CD4-positive, alpha-beta T cell (primary cell): ENCODE measurements around the gene BPHL. TPM values are rescaled to one million over a fixed set of nuclear protein-coding genes. Genes with fewer than 3 reads are reported as not detected.
"Not testable (repeated sequence)": the region's sequence is repeated elsewhere in the genome, so short reads cannot be mapped to it uniquely, and the experiment has no call there.

Experiments used
- ATAC-seq: fragments of 200-7000 bp; cut with Tn5 transposase; one replicate; pipeline ENCODE4 v1.10.0; 2022; ENCODE audit warnings: mild to moderate bottlenecking; ENCODE audit not compliant: poor library complexity
- CTCF ChIA-PET: fragments of 350-600 bp; sonication (Branson Sonifier 250); formaldehyde crosslinking; loops from one replicate; lab custom pipeline; 2021; ENCODE audit warnings: antibody characterized with exemption, inconsistent platforms; lab: Charles Lee
- POLR2A ChIA-PET: fragments of 350-600 bp; sonication (Branson Sonifier 250); formaldehyde crosslinking; loops from one replicate; lab custom pipeline; 2021; ENCODE audit warnings: antibody characterized with exemption, inconsistent platforms; lab: Charles Lee
- DNase-seq, 14 experiments: peaks; one replicate each; pipeline ENCODE4 v3.0.0-alpha.2; 2013 to 2020; ENCODE audit warnings: mixed read lengths in 2 of 14
- H3K27ac ChIP-seq, 2 donors: one replicate each; pipeline versions ENCODE4 v1.5.1 to v1.7.0; 2013; ENCODE audit warnings: low read length in 2 of 2, low read depth in 1 of 2, mild to moderate bottlenecking in 1 of 2
- H3K27me3 ChIP-seq, 2 experiments: 1 replicate in 1 of 2; 2 replicates in 1 of 2; pipeline versions ENCODE4 v1.6.1 to v1.7.0; 2013; ENCODE audit warnings: low read length in 2 of 2, control low read depth in 1 of 2, mild to moderate bottlenecking in 1 of 2, moderate library complexity in 1 of 2; ENCODE audit not compliant: insufficient read depth in 2 of 2, control insufficient read depth in 1 of 2
- H3K36me3 ChIP-seq: one replicate; pipeline ENCODE4 v1.6.1; 2013; ENCODE audit warnings: low read length, control low read depth; ENCODE audit not compliant: insufficient read depth
- H3K4me1 ChIP-seq: one replicate; pipeline ENCODE4 v1.6.1; 2013; ENCODE audit warnings: low read length, control low read depth; ENCODE audit not compliant: insufficient read depth
- H3K4me3 ChIP-seq: one replicate; pipeline ENCODE4 v1.5.1; 2013; ENCODE audit warnings: mild to moderate bottlenecking, low read length, moderate library complexity
- H3K9me3 ChIP-seq, 2 experiments: 1 replicate in 1 of 2; 2 replicates in 1 of 2; pipeline versions ENCODE4 v1.6.1 to v1.7.0; 2013; ENCODE audit warnings: low read length in 2 of 2, mild to moderate bottlenecking in 2 of 2, control low read depth in 1 of 2, moderate library complexity in 1 of 2; ENCODE audit not compliant: control insufficient read depth in 1 of 2, insufficient read depth in 1 of 2
- H3K27ac Mint-ChIP-seq: one replicate; pipeline ENCODE4 v1.8.0; 2020; ENCODE audit warnings: mixed read lengths
- H3K27me3 Mint-ChIP-seq: one replicate; pipeline ENCODE4 v1.8.0; 2021; ENCODE audit warnings: mixed read lengths
- H3K36me3 Mint-ChIP-seq: one replicate; pipeline ENCODE4 v1.8.0; 2021; ENCODE audit warnings: low read depth, mixed read lengths
- H3K4me1 Mint-ChIP-seq: one replicate; pipeline ENCODE4 v1.8.0; 2021; ENCODE audit warnings: low read depth, mixed read lengths
- H3K4me3 Mint-ChIP-seq: one replicate; pipeline ENCODE4 v1.8.0; 2020; ENCODE audit warnings: mild to moderate bottlenecking, mixed read lengths
- H3K9me3 Mint-ChIP-seq: one replicate; pipeline ENCODE4 v1.8.0; 2020; ENCODE audit warnings: mixed read lengths
- intact Hi-C, 2 experiments: fragments of 100-400 bp; cut with DNase I in 1 of 2; cut with micrococcal nuclease in 1 of 2; formaldehyde crosslinking; loops; one replicate each; pipeline versions ENCODE4 v1.15.1 to v1.9.0; 2023 to 2025; cut with DNase I, micrococcal nuclease
- total RNA-seq, 174 experiments: library from RNA in 2 of 174; stranded (reverse) in 2 of 174; gene quantifications; one replicate each; pipeline ENCODE4 v1.2.3 and lab custom pipeline; 2021 to 2026
- TF ChIP-seq, protein P1 (sequence below): fragments of 200-600 bp; IDR thresholded peaks from one replicate; pipeline ENCODE4 v1.8.0; 2022; ENCODE audit warnings: antibody characterized with exemption, mild to moderate bottlenecking

Gene BPHL
- total RNA-seq, 2 experiments from 2014 or later = 5.2 to 5.7 TPM

DNA sequence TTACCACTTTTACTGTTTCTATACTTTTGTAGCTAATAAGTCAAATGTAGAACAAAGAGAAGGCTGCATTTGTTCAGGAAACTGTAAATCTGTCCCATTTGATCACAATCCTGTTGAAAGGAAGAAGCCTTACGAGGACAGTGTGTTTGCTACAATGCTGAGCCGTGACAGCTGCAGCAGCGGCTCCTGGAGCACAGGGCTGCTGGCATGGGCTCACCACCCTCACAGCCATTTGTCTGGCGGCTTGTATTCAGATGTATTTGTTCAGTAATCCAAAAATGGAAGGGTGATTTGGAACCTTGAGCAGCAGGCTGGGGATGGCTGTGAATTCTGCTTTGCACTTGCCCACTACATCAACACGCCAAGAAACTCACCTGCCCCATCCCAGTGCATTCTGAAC lies 33.2 kb downstream of the BPHL start:
- ChIA-PET POLR2A (no interaction called here), CTCF (interaction anchor here (0.8 kb wide), 1 partner anchor 22 kb away, joined by 3 read pairs; no protein-coding TSS in a partner anchor)
- Mint-ChIP-seq H3K27me3 (peaks cover 4% of the 10 kb centered on the region), H3K36me3 (peaks cover 19% of the 10 kb centered on the region), H3K9me3 (no peaks in the 10 kb centered on the region), H3K4me1 (peaks cover 5% of the 10 kb centered on the region), H3K4me3 (no peak overlapping the region), H3K27ac (no peak overlapping the region)
- Histone ChIP-seq H3K4me1 (peaks cover 5% of the 10 kb centered on the region), H3K4me3 (no peak overlapping the region), H3K36me3 (peaks cover 9% of the 10 kb centered on the region), H3K9me3 (no peaks in the 10 kb centered on the region), H3K27me3 (no peaks in the 10 kb centered on the region), H3K27ac (no peak overlapping the region)
- intact Hi-C loops = no loop called here
- TF ChIP-seq, protein P1, sequence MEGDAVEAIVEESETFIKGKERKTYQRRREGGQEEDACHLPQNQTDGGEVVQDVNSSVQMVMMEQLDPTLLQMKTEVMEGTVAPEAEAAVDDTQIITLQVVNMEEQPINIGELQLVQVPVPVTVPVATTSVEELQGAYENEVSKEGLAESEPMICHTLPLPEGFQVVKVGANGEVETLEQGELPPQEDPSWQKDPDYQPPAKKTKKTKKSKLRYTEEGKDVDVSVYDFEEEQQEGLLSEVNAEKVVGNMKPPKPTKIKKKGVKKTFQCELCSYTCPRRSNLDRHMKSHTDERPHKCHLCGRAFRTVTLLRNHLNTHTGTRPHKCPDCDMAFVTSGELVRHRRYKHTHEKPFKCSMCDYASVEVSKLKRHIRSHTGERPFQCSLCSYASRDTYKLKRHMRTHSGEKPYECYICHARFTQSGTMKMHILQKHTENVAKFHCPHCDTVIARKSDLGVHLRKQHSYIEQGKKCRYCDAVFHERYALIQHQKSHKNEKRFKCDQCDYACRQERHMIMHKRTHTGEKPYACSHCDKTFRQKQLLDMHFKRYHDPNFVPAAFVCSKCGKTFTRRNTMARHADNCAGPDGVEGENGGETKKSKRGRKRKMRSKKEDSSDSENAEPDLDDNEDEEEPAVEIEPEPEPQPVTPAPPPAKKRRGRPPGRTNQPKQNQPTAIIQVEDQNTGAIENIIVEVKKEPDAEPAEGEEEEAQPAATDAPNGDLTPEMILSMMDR = no peak
- DNase-seq = no peak
- ATAC-seq = no peak

DNA sequence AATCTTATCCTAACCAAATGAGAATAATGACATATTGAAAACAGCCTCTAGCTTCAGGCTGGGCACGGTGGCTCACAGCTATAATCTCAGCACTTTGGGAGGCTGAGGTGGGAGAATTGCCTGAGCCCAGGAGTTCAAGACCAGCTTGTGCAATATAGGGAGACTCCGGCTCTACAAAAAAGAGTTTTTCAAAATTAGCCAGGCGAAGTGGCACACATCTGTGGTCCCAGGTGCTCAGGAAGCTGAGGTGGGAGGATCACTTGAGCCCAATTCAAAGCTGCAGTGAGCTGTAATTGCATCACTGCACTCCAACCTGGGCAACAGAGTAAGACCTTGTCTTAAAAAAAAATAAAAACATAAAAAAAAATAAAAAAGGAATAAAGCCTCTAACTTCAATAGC lies 34.2 kb downstream of the BPHL start:
- ChIA-PET CTCF (interaction anchor here (0.7 kb wide), 1 partner anchor 99 kb away, joined by 3 read pairs; no protein-coding TSS in a partner anchor), POLR2A (interaction anchor here (0.8 kb wide), 1 partner anchor 79 kb away, joined by 3 read pairs; no protein-coding TSS in a partner anchor)
- peaks cover 18% of the 10 kb centered on the region for H3K36me3 Mint-ChIP-seq
- H3K4me3 ChIP-seq = no peak overlapping the region
- H3K4me1 ChIP-seq = peaks cover 9% of the 10 kb centered on the region
- no peaks in the 10 kb centered on the region for H3K9me3 ChIP-seq
- no peak overlapping the region for H3K27ac Mint-ChIP-seq
- H3K36me3 ChIP-seq = peaks cover 6% of the 10 kb centered on the region
- H3K9me3 Mint-ChIP-seq = no peaks in the 10 kb centered on the region
- intact Hi-C loops = no loop called here
- ATAC-seq (no peak), DNase-seq (no peak)
- peaks cover 4% of the 10 kb centered on the region for H3K27me3 Mint-ChIP-seq
- no peak overlapping the region for H3K27ac ChIP-seq
- peaks cover 5% of the 10 kb centered on the region for H3K4me1 Mint-ChIP-seq
- TF ChIP-seq, protein P1 = no peak
- H3K4me3 Mint-ChIP-seq = no peak overlapping the region
- H3K27me3 ChIP-seq = no peaks in the 10 kb centered on the region

DNA sequence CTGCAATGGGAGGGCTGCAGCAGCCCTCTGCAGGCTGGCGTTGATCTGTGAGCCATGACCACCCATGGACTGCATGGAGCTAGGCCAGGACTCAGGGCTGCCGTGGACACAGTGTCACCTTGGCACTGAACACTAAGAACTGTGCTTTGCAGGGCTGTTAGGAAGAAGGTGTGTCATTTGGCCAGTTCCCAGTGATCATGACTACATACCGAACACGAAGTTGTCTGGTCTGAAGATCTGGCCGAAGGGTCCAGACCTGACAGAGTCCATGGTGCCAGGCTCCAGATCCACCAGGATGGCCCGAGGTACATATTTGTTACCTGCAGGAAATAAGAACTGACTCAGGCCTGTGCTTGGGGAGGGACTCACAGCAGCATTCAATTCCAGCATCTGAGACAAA lies 36.9 kb downstream of the BPHL start:
- H3K27ac ChIP-seq, H3K27me3 ChIP-seq, DNase-seq, H3K27me3 Mint-ChIP-seq, H3K36me3 ChIP-seq, POLR2A ChIA-PET, H3K9me3 Mint-ChIP-seq, H3K4me3 ChIP-seq, ATAC-seq, H3K9me3 ChIP-seq: not testable (repeated sequence)
- H3K27ac Mint-ChIP-seq = peak overlapping the region; percentile 85
- CTCF ChIA-PET = interaction anchor here (1.2 kb wide), 1 partner anchor 96 kb away, joined by 4 read pairs; no protein-coding TSS in a partner anchor
- H3K4me3 Mint-ChIP-seq = peak overlapping the region; percentile 91
- H3K4me1 ChIP-seq = peaks cover 35% of the 10 kb centered on the region
- intact Hi-C loops = loop anchor here in 1 of 2 experiments (5.0 kb wide), 3 partner anchors 38 to 202 kb away; partner anchors contain the start of gene BPHL
- peaks cover 12% of the 10 kb centered on the region for H3K36me3 Mint-ChIP-seq
- H3K4me1 Mint-ChIP-seq = peaks cover 23% of the 10 kb centered on the region

DNA sequence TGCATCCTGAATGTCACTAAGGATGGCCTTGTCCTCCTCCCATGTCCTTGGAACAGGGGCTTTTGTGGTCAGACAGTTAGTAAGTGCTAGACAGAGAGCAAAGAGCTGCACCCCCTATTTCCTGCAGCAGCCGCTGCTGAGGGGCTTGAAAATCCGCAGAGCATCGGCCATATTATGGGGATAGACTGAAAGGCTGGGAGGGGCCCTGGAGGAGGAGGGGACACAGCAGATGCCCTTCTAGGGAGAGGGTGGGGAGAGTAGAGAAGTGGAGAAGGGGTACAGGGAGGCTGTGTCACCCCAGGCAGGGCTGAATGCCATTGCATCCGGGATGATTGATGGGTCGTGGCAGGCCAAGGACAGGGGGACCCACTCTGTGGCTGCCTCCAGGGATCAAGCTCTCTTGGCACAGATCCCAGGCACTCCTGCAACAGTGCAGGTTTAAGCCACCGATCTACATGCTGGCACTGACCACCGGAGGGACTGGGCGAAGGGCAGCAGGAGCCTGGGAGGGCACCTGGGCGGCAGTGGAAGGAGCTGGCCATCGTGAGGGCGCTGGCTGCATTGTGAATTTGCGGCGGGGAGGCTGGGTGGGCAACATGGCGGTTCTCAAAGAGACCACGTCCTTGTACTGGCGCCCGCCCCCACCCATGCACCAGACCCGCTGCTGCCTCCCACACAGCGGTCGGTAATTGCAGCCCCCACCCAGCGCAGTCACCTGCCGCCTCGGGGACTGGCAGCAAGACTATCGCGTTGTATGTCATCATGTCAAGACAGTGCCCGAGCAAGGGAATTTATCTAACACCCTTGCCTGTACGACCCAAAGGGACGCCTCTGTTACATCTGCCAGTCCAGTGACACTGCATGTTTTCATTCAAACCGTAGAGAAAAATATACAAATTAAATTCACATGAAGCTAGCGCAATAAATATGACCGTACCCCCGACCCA lies 37.9 kb downstream of the BPHL start:
- DNase-seq (peak in 7 of 14 experiments; percentile 8 to 58 (median 31)), ATAC-seq (peak; percentile 4)
- H3K4me1 Mint-ChIP-seq = peaks cover 33% of the 10 kb centered on the region
- CTCF ChIA-PET = interaction anchor here (0.6 to 1.3 kb wide), 11 partner anchors 8 to 865 kb away, joined by 3 to 6 read pairs (median 3); a partner anchor contains a TSS
- not testable (repeated sequence) for H3K27ac ChIP-seq, H3K9me3 ChIP-seq, H3K27me3 Mint-ChIP-seq, H3K27me3 ChIP-seq, H3K9me3 Mint-ChIP-seq, H3K36me3 ChIP-seq
- H3K36me3 Mint-ChIP-seq = peaks cover 12% of the 10 kb centered on the region
- H3K4me1 ChIP-seq = peaks cover 41% of the 10 kb centered on the region
- POLR2A ChIA-PET = interaction anchor here (0.6 to 1.6 kb wide), 11 partner anchors 9 to 692 kb away, joined by 3 to 10 read pairs (median 3); partner anchors contain the start of genes FAM50B, NQO2 and RIPK1
- intact Hi-C loops = loop anchor here in 1 of 2 experiments (2.0 to 5.0 kb wide), 5 partner anchors 39 to 300 kb away; partner anchors contain the start of genes BPHL, PSMG4 and SLC22A23
- H3K4me3 ChIP-seq = peak overlapping the region; percentile 75
- H3K27ac Mint-ChIP-seq = peak overlapping the region; percentile 85
- H3K4me3 Mint-ChIP-seq = peak overlapping the region; percentile 91
